Nephron (organoid): ENCODE measurements around the gene LACC1.

Source experiments
- H3K27ac Mint-ChIP-seq, 3 experiments: 2 replicates each; pipeline ENCODE4 v1.8.0; 2020; ENCODE audit warnings: mixed read lengths in 3 of 3, mild to moderate bottlenecking in 2 of 3, moderate library complexity in 1 of 3
- H3K27me3 Mint-ChIP-seq: 2 replicates; pipeline ENCODE4 v1.8.0; 2021; ENCODE audit warnings: low read depth, mild to moderate bottlenecking, moderate library complexity, mixed read lengths
- H3K36me3 Mint-ChIP-seq: 2 replicates; pipeline ENCODE4 v1.8.0; 2020; ENCODE audit warnings: low read depth, mixed read lengths
- H3K4me1 Mint-ChIP-seq: 2 replicates; pipeline ENCODE4 v1.8.0; 2020; ENCODE audit warnings: mixed read lengths
- H3K4me3 Mint-ChIP-seq, 3 experiments: 2 replicates each; pipeline ENCODE4 v1.8.0; 2020; ENCODE audit warnings: mild to moderate bottlenecking in 3 of 3, mixed read lengths in 3 of 3, moderate library complexity in 2 of 3
- H3K9me3 Mint-ChIP-seq: 2 replicates; pipeline ENCODE4 v1.8.0; 2020; ENCODE audit warnings: mixed read lengths
- CTCF ChIP-seq, 3 experiments: fragments of 200-600 bp; sonication (generic); IDR thresholded peaks; one replicate each; pipeline ENCODE4 v1.5.0; 2021; ENCODE audit warnings: antibody characterized with exemption in 3 of 3; ENCODE audit not compliant: unreplicated experiment in 3 of 3

LACC1 gene

GRCh38 chr13:43884222-43884621, 4.5 kb downstream of the LACC1 start:
- H3K4me3 Mint-ChIP-seq: no peak overlapping the region
- no peaks in the 10 kb centered on the region for H3K4me1 Mint-ChIP-seq
- H3K36me3 Mint-ChIP-seq: no peaks in the 10 kb centered on the region
- TF ChIP-seq CTCF (IDR thresholded peaks at IDR 0.05; ENCODE audit: unreplicated experiment in 3 of 3): no peak
- no peak overlapping the region for H3K27ac Mint-ChIP-seq
- peaks cover 20% of the 10 kb centered on the region for H3K27me3 Mint-ChIP-seq
- no peaks in the 10 kb centered on the region for H3K9me3 Mint-ChIP-seq

- H3K27ac Mint-ChIP-seq: no peak overlapping the region
- no peaks in the 10 kb centered on the region for H3K36me3 Mint-ChIP-seq
- no peaks in the 10 kb centered on the region for H3K4me1 Mint-ChIP-seq
- no peaks in the 10 kb centered on the region for H3K27me3 Mint-ChIP-seq
- TF ChIP-seq CTCF (IDR thresholded peaks at IDR 0.05; ENCODE audit: unreplicated experiment in 3 of 3): peak in 2 of 3 experiments; percentile 9 to 15
- no peak overlapping the region for H3K4me3 Mint-ChIP-seq
- H3K9me3 Mint-ChIP-seq: no peaks in the 10 kb centered on the region
Measured at GRCh38 chr13:43894438-43894837, 14.7 kb downstream of the LACC1 start.

- Mint-ChIP-seq H3K36me3 (no peaks in the 10 kb centered on the region), H3K27ac (no peak overlapping the region), H3K9me3 (no peaks in the 10 kb centered on the region), H3K4me3 (no peak overlapping the region), H3K4me1 (no peaks in the 10 kb centered on the region), H3K27me3 (no peaks in the 10 kb centered on the region)
- TF ChIP-seq CTCF (IDR thresholded peaks at IDR 0.05; ENCODE audit: unreplicated experiment in 3 of 3): no peak
Measured at GRCh38 chr13:43895940-43896339, 16.2 kb downstream of the LACC1 start.

- peak; percentile 76 to 84 (median 78) for TF ChIP-seq CTCF (IDR thresholded peaks at IDR 0.05; ENCODE audit: unreplicated experiment in 3 of 3)
- Mint-ChIP-seq H3K36me3 (no peaks in the 10 kb centered on the region), H3K9me3 (no peaks in the 10 kb centered on the region), H3K4me1 (peaks cover 12% of the 10 kb centered on the region), H3K4me3 (no peak overlapping the region), H3K27me3 (peaks cover 4% of the 10 kb centered on the region), H3K27ac (peak overlapping the region in 1 of 3 experiments; percentile 21)
Measured at GRCh38 chr13:43905435-43906031, 25.8 kb downstream of the LACC1 start.

- Mint-ChIP-seq H3K4me3 (peak overlapping the region in 1 of 3 experiments; percentile 6), H3K36me3 (no peaks in the 10 kb centered on the region), H3K4me1 (peaks cover 16% of the 10 kb centered on the region), H3K9me3 (no peaks in the 10 kb centered on the region), H3K27me3 (no peaks in the 10 kb centered on the region), H3K27ac (peak overlapping the region in 2 of 3 experiments; percentile 19 to 56)
- peak; percentile 63 to 82 (median 63) for TF ChIP-seq CTCF (IDR thresholded peaks at IDR 0.05; ENCODE audit: unreplicated experiment in 3 of 3)
Measured at GRCh38 chr13:43908156-43909126, 28.7 kb downstream of the LACC1 start.
